ENCODE results near the gene HM13. TPM values are rescaled to one million over a fixed set of nuclear protein-coding genes. Genes with fewer than 3 reads are reported as not detected.

Gene HM13
- total and polyA plus RNA-seq, 2 of the 13 experiments (the other 11 are each of a cell fraction or from before 2014, with no cell fraction given) = 118 to 243 TPM

DNA sequence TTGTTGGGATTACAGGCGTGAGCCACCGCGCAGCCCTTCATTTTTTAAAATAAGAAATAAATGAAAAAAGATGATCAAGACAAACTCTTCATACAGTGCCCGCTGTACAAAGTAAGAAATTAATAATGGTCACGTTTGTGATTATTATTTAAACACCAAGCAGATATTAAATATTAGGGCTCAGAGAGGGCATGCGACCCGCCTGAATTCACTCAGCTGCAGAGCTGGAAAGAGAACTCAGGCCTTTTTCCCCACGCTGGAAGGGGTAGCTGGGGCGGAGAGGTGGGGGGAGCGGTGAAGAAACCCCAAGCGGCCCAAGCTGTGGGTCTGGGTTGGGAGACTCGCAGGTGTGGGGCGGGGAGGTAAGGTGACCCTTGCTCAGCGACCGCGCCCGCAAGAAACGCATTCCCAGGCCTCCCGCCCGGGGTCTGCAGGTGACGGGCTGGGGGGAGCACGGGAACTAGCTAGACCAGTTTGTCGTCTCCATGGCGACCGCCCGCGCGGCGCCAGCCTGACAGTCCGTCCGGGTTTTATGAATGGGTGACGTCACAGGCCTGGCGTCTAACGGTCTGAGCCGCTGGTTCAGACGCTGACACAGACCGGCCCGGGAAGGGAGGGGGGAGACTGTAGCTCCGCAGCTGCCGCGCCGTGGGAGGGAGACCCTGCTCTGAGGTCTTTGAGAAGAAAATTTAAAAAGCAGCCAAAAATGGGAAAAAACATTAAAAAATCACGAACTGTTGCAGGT is 89.8 kb downstream of the HM13 start (continued):
- TF ChIP-seq, protein P1, sequence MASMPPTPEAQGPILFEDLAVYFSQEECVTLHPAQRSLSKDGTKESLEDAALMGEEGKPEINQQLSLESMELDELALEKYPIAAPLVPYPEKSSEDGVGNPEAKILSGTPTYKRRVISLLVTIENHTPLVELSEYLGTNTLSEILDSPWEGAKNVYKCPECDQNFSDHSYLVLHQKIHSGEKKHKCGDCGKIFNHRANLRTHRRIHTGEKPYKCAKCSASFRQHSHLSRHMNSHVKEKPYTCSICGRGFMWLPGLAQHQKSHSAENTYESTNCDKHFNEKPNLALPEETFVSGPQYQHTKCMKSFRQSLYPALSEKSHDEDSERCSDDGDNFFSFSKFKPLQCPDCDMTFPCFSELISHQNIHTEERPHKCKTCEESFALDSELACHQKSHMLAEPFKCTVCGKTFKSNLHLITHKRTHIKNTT (CRISPR knock-in tag; IDR thresholded peaks at IDR 0.05) = 0 out of 2 replicates have a peak, but pooled peaks have one; percentile 5
- TF ChIP-seq, protein P2, sequence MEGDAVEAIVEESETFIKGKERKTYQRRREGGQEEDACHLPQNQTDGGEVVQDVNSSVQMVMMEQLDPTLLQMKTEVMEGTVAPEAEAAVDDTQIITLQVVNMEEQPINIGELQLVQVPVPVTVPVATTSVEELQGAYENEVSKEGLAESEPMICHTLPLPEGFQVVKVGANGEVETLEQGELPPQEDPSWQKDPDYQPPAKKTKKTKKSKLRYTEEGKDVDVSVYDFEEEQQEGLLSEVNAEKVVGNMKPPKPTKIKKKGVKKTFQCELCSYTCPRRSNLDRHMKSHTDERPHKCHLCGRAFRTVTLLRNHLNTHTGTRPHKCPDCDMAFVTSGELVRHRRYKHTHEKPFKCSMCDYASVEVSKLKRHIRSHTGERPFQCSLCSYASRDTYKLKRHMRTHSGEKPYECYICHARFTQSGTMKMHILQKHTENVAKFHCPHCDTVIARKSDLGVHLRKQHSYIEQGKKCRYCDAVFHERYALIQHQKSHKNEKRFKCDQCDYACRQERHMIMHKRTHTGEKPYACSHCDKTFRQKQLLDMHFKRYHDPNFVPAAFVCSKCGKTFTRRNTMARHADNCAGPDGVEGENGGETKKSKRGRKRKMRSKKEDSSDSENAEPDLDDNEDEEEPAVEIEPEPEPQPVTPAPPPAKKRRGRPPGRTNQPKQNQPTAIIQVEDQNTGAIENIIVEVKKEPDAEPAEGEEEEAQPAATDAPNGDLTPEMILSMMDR (CRISPR knock-in tag; IDR thresholded peaks at IDR 0.05) = peak; percentile 49; the same call in 1 of the 2 replicates
- TF ChIP-seq ZNF746 (CRISPR knock-in tag; IDR thresholded peaks at IDR 0.05) = peak; percentile 96
- TF ChIP-seq CBX5 (CRISPR knock-in tag; IDR thresholded peaks at IDR 0.05; ENCODE audit: borderline replicate concordance) = peak; percentile 97
- peak; percentile 74 for TF ChIP-seq ELF1 (CRISPR knock-in tag; IDR thresholded peaks at IDR 0.05)
- TF ChIP-seq ZNF124 (CRISPR knock-in tag; IDR thresholded peaks at IDR 0.05) = peak; percentile 68; the same call in 1 of the 2 replicates
- peak; percentile 79 for TF ChIP-seq ZNF558 (CRISPR knock-in tag; IDR thresholded peaks at IDR 0.05; ENCODE audit: borderline replicate concordance)
- TF ChIP-seq ZNF30 (CRISPR knock-in tag; IDR thresholded peaks at IDR 0.05) = no peak
- peak; percentile 59 for TF ChIP-seq ASH2L (IDR thresholded peaks at IDR 0.05; ENCODE audit: insufficient read length, low read depth, low read length)
- TF ChIP-seq, protein P3, sequence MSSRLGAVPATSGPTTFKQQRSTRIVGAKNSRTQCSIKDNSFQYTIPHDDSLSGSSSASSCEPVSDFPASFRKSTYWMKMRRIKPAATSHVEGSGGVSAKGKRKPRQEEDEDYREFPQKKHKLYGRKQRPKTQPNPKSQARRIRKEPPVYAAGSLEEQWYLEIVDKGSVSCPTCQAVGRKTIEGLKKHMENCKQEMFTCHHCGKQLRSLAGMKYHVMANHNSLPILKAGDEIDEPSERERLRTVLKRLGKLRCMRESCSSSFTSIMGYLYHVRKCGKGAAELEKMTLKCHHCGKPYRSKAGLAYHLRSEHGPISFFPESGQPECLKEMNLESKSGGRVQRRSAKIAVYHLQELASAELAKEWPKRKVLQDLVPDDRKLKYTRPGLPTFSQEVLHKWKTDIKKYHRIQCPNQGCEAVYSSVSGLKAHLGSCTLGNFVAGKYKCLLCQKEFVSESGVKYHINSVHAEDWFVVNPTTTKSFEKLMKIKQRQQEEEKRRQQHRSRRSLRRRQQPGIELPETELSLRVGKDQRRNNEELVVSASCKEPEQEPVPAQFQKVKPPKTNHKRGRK (CRISPR knock-in tag; IDR thresholded peaks at IDR 0.05) = no peak
- TF ChIP-seq HMG20B (CRISPR knock-in tag; conservative IDR thresholded peaks at IDR 0.05) = peak; percentile 92
- TF ChIP-seq ZNF570 (CRISPR knock-in tag; IDR thresholded peaks at IDR 0.05; ENCODE audit: borderline replicate concordance) = no peak
- peak; percentile 90 for TF ChIP-seq HNRNPLL (IDR thresholded peaks at IDR 0.05; ENCODE audit: low read depth, low read length, poor library complexity, severe bottlenecking)
- TF ChIP-seq HHEX (CRISPR knock-in tag; IDR thresholded peaks at IDR 0.05) = no peak
- peak; percentile 28; the same call in 1 of the 2 replicates for TF ChIP-seq RBAK (CRISPR knock-in tag; IDR thresholded peaks at IDR 0.05)
- 0 out of 2 replicates have a peak, but pooled peaks have one; percentile 67 for TF ChIP-seq FOSL1 (CRISPR knock-in tag; IDR thresholded peaks at IDR 0.05; ENCODE audit: borderline replicate concordance)
- TF ChIP-seq, protein P4, sequence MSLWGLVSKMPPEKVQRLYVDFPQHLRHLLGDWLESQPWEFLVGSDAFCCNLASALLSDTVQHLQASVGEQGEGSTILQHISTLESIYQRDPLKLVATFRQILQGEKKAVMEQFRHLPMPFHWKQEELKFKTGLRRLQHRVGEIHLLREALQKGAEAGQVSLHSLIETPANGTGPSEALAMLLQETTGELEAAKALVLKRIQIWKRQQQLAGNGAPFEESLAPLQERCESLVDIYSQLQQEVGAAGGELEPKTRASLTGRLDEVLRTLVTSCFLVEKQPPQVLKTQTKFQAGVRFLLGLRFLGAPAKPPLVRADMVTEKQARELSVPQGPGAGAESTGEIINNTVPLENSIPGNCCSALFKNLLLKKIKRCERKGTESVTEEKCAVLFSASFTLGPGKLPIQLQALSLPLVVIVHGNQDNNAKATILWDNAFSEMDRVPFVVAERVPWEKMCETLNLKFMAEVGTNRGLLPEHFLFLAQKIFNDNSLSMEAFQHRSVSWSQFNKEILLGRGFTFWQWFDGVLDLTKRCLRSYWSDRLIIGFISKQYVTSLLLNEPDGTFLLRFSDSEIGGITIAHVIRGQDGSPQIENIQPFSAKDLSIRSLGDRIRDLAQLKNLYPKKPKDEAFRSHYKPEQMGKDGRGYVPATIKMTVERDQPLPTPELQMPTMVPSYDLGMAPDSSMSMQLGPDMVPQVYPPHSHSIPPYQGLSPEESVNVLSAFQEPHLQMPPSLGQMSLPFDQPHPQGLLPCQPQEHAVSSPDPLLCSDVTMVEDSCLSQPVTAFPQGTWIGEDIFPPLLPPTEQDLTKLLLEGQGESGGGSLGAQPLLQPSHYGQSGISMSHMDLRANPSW (CRISPR knock-in tag; IDR thresholded peaks at IDR 0.05; ENCODE audit: borderline replicate concordance) = 0 out of 2 replicates have a peak, but pooled peaks have one; percentile 67
- TF ChIP-seq ZNF546 (CRISPR knock-in tag; conservative IDR thresholded peaks at IDR 0.05) = no peak
- no peak for TF ChIP-seq PLRG1 (conservative IDR thresholded peaks at IDR 0.05)
- TF ChIP-seq ZNF34 (CRISPR knock-in tag; IDR thresholded peaks at IDR 0.05; ENCODE audit: borderline replicate concordance) = peak; percentile 52; the same call in 1 of the 2 replicates

Measured in HepG2 (cell line).